Measurements from ENCODE around the gene SERTAD2.

DNA sequence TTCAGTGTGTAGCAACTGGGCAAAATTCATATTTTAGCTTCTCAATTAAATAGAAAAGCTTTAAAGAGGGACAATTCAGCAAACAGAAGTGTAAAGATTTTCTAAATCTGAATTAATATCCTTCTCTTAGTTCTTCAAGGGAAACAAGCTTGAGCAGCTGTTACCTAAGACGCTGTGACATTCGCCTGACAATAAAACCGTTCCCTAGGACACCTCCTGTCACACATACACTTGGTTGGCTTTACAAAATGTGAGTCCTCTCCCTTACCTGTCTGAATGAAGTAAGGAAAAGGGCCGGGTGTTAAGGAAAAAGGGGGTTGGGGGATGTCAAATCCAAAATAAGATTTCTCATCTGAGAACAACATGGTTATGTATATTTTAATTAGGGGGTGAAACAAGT lies 2.1 kb downstream of the SERTAD2 start:
- no peak for TF ChIP-seq POLR2A (IDR thresholded peaks at IDR 0.05)
- TF ChIP-seq, protein P1, sequence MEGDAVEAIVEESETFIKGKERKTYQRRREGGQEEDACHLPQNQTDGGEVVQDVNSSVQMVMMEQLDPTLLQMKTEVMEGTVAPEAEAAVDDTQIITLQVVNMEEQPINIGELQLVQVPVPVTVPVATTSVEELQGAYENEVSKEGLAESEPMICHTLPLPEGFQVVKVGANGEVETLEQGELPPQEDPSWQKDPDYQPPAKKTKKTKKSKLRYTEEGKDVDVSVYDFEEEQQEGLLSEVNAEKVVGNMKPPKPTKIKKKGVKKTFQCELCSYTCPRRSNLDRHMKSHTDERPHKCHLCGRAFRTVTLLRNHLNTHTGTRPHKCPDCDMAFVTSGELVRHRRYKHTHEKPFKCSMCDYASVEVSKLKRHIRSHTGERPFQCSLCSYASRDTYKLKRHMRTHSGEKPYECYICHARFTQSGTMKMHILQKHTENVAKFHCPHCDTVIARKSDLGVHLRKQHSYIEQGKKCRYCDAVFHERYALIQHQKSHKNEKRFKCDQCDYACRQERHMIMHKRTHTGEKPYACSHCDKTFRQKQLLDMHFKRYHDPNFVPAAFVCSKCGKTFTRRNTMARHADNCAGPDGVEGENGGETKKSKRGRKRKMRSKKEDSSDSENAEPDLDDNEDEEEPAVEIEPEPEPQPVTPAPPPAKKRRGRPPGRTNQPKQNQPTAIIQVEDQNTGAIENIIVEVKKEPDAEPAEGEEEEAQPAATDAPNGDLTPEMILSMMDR (IDR thresholded peaks at IDR 0.05) = no peak
